Measurements from ENCODE around the gene PLSCR5.
A peak's percentile ranks its signal among the peaks of the same experiment; 100 is the strongest.

The PLSCR5 gene

DNA sequence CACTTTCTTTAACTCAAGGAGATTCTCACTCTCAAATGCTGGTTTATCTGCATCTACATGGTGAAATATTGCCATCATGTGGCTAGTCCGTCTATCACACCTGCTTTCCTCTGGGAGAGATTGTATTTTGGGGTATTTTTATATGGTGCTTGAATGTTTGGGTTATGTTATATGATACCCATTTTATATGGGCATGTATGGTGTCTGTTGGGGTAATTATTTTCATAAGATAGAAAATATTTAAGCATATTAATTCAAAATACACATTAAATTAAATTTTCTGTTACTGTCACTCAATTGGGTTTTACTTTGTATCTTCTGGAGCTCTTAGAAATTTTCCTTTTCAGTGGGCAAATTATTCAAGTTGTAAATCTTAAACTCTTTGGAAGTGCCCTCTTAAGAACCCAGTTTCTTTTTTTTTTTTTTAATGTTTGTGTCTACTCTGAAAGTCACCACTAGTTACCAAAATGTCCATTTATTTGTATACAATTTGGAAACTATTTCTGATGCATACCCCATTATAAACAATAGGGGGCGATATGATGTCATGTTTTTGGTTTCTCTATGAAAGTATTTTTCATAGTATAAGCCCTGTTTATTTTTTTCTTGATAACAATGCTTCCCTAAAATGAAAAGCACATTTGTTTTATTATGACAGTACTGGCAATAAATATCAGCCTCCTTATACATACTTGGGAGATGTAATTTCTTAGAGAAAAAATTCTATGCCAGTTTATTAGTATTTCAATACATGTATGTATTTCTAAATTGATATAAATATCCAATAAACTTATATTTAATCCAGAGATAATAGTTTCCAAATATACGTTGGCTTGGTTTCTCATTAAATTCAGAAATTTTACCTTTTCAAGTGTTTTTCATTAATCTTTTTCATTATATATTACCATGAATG is 36.1 kb upstream of the PLSCR5 start:
- H3K9ac ChIP-seq (ENCODE audit: low read length) = no peak overlapping the region
- no peaks in the 10 kb centered on the region for H3K79me1 ChIP-seq (ENCODE audit: low read length)
- no peaks in the 10 kb centered on the region for H3K36me3 ChIP-seq (ENCODE audit: control insufficient read depth in 1 of 2, insufficient read depth in 2 of 2, low read length in 2 of 2)
- no peak overlapping the region for H3K4ac ChIP-seq (ENCODE audit: low read depth, low read length)
- no peak overlapping the region for H3K23ac ChIP-seq (ENCODE audit: low read length)
- no peak overlapping the region for H4K91ac ChIP-seq (ENCODE audit: low read depth, low read length)
- H3K9me3 ChIP-seq (ENCODE audit: insufficient read depth, low read depth, low read length) = no peaks in the 10 kb centered on the region
- H3K18ac ChIP-seq (ENCODE audit: low read length) = no peak overlapping the region
- H2BK120ac ChIP-seq (ENCODE audit: insufficient read depth, low read length, poor library complexity) = no peak overlapping the region
- no peak overlapping the region for H2BK12ac ChIP-seq (ENCODE audit: low read length)
- no peak overlapping the region for H3K27ac ChIP-seq (ENCODE audit: low read depth, low read length)
- H4K8ac ChIP-seq (ENCODE audit: low read depth, low read length) = no peak overlapping the region
- no peaks in the 10 kb centered on the region for H3K4me1 ChIP-seq (ENCODE audit: control insufficient read depth in 1 of 2, insufficient read depth in 2 of 2, low read length in 2 of 2)
- H3K4me2 ChIP-seq (ENCODE audit: low read length) = no peak overlapping the region
- H3K14ac ChIP-seq (ENCODE audit: low read length) = no peak overlapping the region
- no peak overlapping the region for H2AFZ ChIP-seq (ENCODE audit: insufficient read depth, low read length, poor library complexity)
- H3K4me3 ChIP-seq (ENCODE audit: low read depth, low read length) = no peak overlapping the region
- WGBS (ENCODE audit: extremely low coverage, insufficient coverage, insufficient read length) = no CpG with 5 or more reads among the region's 3 CpGs
- no peak overlapping the region for H2AK5ac ChIP-seq (ENCODE audit: low read length)
- H4K12ac ChIP-seq (ENCODE audit: low read depth, low read length) = no peak overlapping the region
- no peaks in the 10 kb centered on the region for H3K79me2 ChIP-seq (ENCODE audit: control insufficient read depth, insufficient read depth, low read length, poor library complexity)
- no peak overlapping the region for H2BK5ac ChIP-seq (ENCODE audit: low read depth, low read length, poor library complexity)
- peak in 1 of 2 donors; percentile 70 for DNase-seq
- H3K27me3 ChIP-seq (ENCODE audit: insufficient read depth, low read length) = no peaks in the 10 kb centered on the region

DNA sequence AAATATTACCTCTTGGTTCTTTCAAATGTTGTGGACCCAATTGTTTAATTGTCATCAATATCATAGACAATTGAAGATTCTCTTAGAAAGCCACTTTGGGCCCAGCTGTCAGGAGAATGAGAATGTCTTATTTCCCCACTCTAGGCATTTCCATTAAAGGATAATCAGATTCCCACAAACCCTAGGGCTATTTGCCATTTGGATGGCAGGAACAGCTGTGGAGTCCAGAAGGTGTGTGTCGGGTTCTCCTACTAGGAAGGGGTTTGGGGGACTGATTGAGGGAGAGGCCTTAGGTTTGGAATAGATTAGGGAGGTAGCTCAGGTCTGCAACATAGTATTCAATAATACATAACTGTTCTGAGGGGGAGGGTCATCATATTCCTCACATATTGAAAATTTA is 35.2 kb upstream of the PLSCR5 start:
- no CpG with 5 or more reads among the region's 1 CpG for WGBS (ENCODE audit: extremely low coverage, insufficient coverage, insufficient read length)
- H3K9ac ChIP-seq (ENCODE audit: low read length) = no peak overlapping the region
- H3K27ac ChIP-seq (ENCODE audit: low read depth, low read length) = no peak overlapping the region
- no peak overlapping the region for H3K4me3 ChIP-seq (ENCODE audit: low read depth, low read length)
- H3K4me1 ChIP-seq (ENCODE audit: control insufficient read depth in 1 of 2, insufficient read depth in 2 of 2, low read length in 2 of 2) = no peaks in the 10 kb centered on the region
- H4K8ac ChIP-seq (ENCODE audit: low read depth, low read length) = no peak overlapping the region
- peak overlapping the region; percentile 46 for H2AK5ac ChIP-seq (ENCODE audit: low read length)
- no peaks in the 10 kb centered on the region for H3K79me1 ChIP-seq (ENCODE audit: low read length)
- H3K27me3 ChIP-seq (ENCODE audit: insufficient read depth, low read length) = no peaks in the 10 kb centered on the region
- H3K4me2 ChIP-seq (ENCODE audit: low read length) = no peak overlapping the region
- H3K9me3 ChIP-seq (ENCODE audit: insufficient read depth, low read depth, low read length) = no peaks in the 10 kb centered on the region
- H2BK5ac ChIP-seq (ENCODE audit: low read depth, low read length, poor library complexity) = no peak overlapping the region
- H3K4ac ChIP-seq (ENCODE audit: low read depth, low read length) = no peak overlapping the region
- H3K79me2 ChIP-seq (ENCODE audit: control insufficient read depth, insufficient read depth, low read length, poor library complexity) = no peaks in the 10 kb centered on the region
- no peak overlapping the region for H2BK12ac ChIP-seq (ENCODE audit: low read length)
- no peak overlapping the region for H4K91ac ChIP-seq (ENCODE audit: low read depth, low read length)
- H3K18ac ChIP-seq (ENCODE audit: low read length) = no peak overlapping the region
- no peak overlapping the region for H3K14ac ChIP-seq (ENCODE audit: low read length)
- no peak overlapping the region for H4K12ac ChIP-seq (ENCODE audit: low read depth, low read length)
- no peaks in the 10 kb centered on the region for H3K36me3 ChIP-seq (ENCODE audit: control insufficient read depth in 1 of 2, insufficient read depth in 2 of 2, low read length in 2 of 2)
- H2AFZ ChIP-seq (ENCODE audit: insufficient read depth, low read length, poor library complexity) = no peak overlapping the region
- H2BK120ac ChIP-seq (ENCODE audit: insufficient read depth, low read length, poor library complexity) = no peak overlapping the region
- DNase-seq = no peak
- H3K23ac ChIP-seq (ENCODE audit: low read length) = no peak overlapping the region

DNA sequence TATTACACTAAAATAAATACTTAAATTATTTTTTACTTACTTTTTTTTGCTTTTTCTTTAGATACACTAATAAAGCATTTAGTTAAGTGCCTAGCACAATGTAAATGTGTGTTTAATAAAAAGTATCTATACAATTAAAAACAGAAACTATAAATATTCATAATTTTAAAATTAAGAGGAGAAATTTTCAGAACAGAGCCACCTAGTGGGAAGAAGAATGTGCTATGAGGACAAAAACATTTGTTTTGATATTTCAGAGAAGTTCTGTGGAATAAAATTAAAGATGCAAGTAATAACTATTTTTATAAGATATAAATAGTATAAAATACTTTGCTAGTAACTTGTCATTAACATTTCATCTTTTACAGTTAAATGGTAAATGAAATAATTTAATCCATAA is 33.6 kb upstream of the PLSCR5 start:
- Histone ChIP-seq H3K79me2 (ENCODE audit: control insufficient read depth, insufficient read depth, low read length, poor library complexity) (no peaks in the 10 kb centered on the region), H3K18ac (ENCODE audit: low read length) (no peak overlapping the region), H3K4me1 (ENCODE audit: control insufficient read depth in 1 of 2, insufficient read depth in 2 of 2, low read length in 2 of 2) (no peaks in the 10 kb centered on the region), H4K8ac (ENCODE audit: low read depth, low read length) (no peak overlapping the region), H2BK5ac (ENCODE audit: low read depth, low read length, poor library complexity) (no peak overlapping the region), H3K23ac (ENCODE audit: low read length) (no peak overlapping the region), H3K4ac (ENCODE audit: low read depth, low read length) (no peak overlapping the region), H4K12ac (ENCODE audit: low read depth, low read length) (no peak overlapping the region), H3K4me3 (ENCODE audit: low read depth, low read length) (no peak overlapping the region), H3K27ac (ENCODE audit: low read depth, low read length) (no peak overlapping the region), H3K27me3 (ENCODE audit: insufficient read depth, low read length) (no peaks in the 10 kb centered on the region), H3K9ac (ENCODE audit: low read length) (no peak overlapping the region), H3K9me3 (ENCODE audit: insufficient read depth, low read depth, low read length) (no peaks in the 10 kb centered on the region), H2AK5ac (ENCODE audit: low read length) (no peak overlapping the region), H3K14ac (ENCODE audit: low read length) (no peak overlapping the region), H2AFZ (ENCODE audit: insufficient read depth, low read length, poor library complexity) (no peak overlapping the region), H2BK120ac (ENCODE audit: insufficient read depth, low read length, poor library complexity) (no peak overlapping the region), H4K91ac (ENCODE audit: low read depth, low read length) (no peak overlapping the region), H3K79me1 (ENCODE audit: low read length) (no peaks in the 10 kb centered on the region), H3K36me3 (ENCODE audit: control insufficient read depth in 1 of 2, insufficient read depth in 2 of 2, low read length in 2 of 2) (no peaks in the 10 kb centered on the region), H3K4me2 (ENCODE audit: low read length) (no peak overlapping the region), H2BK12ac (ENCODE audit: low read length) (no peak overlapping the region)
- DNase-seq = peak in 1 of 2 donors; percentile 45

GRCh38 chr3:146637871-146638270 is 32.7 kb upstream of the PLSCR5 start:
- Histone ChIP-seq H3K27me3 (ENCODE audit: insufficient read depth, low read length) (no peaks in the 10 kb centered on the region), H3K14ac (ENCODE audit: low read length) (no peak overlapping the region), H2BK5ac (ENCODE audit: low read depth, low read length, poor library complexity) (no peak overlapping the region), H3K4me3 (ENCODE audit: low read depth, low read length) (no peak overlapping the region), H2AFZ (ENCODE audit: insufficient read depth, low read length, poor library complexity) (no peak overlapping the region), H3K4me2 (ENCODE audit: low read length) (no peak overlapping the region), H4K8ac (ENCODE audit: low read depth, low read length) (no peak overlapping the region), H3K4me1 (ENCODE audit: control insufficient read depth in 1 of 2, insufficient read depth in 2 of 2, low read length in 2 of 2) (no peaks in the 10 kb centered on the region), H3K27ac (ENCODE audit: low read depth, low read length) (no peak overlapping the region), H3K4ac (ENCODE audit: low read depth, low read length) (no peak overlapping the region), H4K91ac (ENCODE audit: low read depth, low read length) (no peak overlapping the region), H3K79me2 (ENCODE audit: control insufficient read depth, insufficient read depth, low read length, poor library complexity) (no peaks in the 10 kb centered on the region), H3K18ac (ENCODE audit: low read length) (no peak overlapping the region), H3K23ac (ENCODE audit: low read length) (no peak overlapping the region), H3K9ac (ENCODE audit: low read length) (no peak overlapping the region), H2BK12ac (ENCODE audit: low read length) (no peak overlapping the region), H2BK120ac (ENCODE audit: insufficient read depth, low read length, poor library complexity) (no peak overlapping the region), H4K12ac (ENCODE audit: low read depth, low read length) (no peak overlapping the region), H3K79me1 (ENCODE audit: low read length) (no peaks in the 10 kb centered on the region), H2AK5ac (ENCODE audit: low read length) (no peak overlapping the region), H3K9me3 (ENCODE audit: insufficient read depth, low read depth, low read length) (no peaks in the 10 kb centered on the region), H3K36me3 (ENCODE audit: control insufficient read depth in 1 of 2, insufficient read depth in 2 of 2, low read length in 2 of 2) (no peaks in the 10 kb centered on the region)
- WGBS (ENCODE audit: extremely low coverage, insufficient coverage, insufficient read length) = 100% methylated on average over 1 of the region's 3 CpGs
- DNase-seq = no peak

Measured in trophoblast cell (in vitro differentiated cells and primary cell).